BE2C (cell line): ENCODE data around the gene SYTL5. TPM values are rescaled to one million over a fixed set of nuclear protein-coding genes. Genes with fewer than 3 reads are reported as not detected.

Experiments
- DNase-seq: peaks from one replicate; pipeline ENCODE4 v3.0.0-alpha.2; 2020
- H3K27me3 ChIP-seq: fragments of 250-450 bp; sonication (Bioruptor Pico); 2 replicates; pipeline ENCODE4 v1.5.1; 2020; ENCODE audit warnings: mild to moderate bottlenecking
- H3K36me3 ChIP-seq: fragments of 250-450 bp; sonication (Bioruptor Pico); 2 replicates; pipeline ENCODE4 v1.5.1; 2020; ENCODE audit warnings: mild to moderate bottlenecking
- H3K4me1 ChIP-seq: fragments of 250-450 bp; sonication (Bioruptor Pico); 2 replicates; pipeline ENCODE4 v1.5.1; 2020
- H3K4me3 ChIP-seq: 2 replicates; pipeline ENCODE4 v1.5.1; 2011; ENCODE audit warnings: low read depth, low read length
- H3K9me3 ChIP-seq: fragments of 250-450 bp; sonication (Bioruptor Pico); 2 replicates; pipeline ENCODE4 v1.5.1; 2020
- polyA plus RNA-seq: library from polyadenylated mRNA; unstranded; fragments of >200 nt; gene quantifications from one replicate; pipeline ENCODE4 v1.2.1, GENCODE V29; 2012; ENCODE audit warnings: low read depth, missing spikeins; ENCODE audit not compliant: insufficient read length, insufficient read depth
- TF ChIP-seq, protein P1 (sequence below): IDR thresholded peaks from 2 replicates; pipeline ENCODE4 v1.5.1; 2012; ENCODE audit warnings: mild to moderate bottlenecking, low read depth, low read length

Gene SYTL5
- not detected for polyA plus RNA-seq

DNA sequence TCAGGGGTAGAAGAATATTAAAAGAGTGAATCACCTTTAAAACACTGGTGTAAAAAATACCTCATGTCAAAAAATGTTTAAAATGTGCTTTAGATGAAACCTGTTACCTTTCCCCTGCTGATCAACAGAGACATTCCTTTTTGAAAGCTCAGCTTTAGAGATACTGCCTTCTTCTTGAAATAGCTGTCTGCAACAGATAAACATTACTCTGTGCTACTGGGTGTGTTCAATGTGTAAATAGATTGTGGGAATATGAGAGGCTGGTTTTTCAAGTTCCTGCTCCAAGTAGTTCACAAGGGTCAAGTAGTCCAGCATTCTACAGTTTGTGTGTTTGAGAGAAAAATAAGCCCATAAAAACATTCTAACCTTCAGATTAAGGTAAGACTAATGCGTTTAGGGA lies at the start of gene SYTL5:
Gene SYTL5, plus strand, starts transcription at position 263 of the 400 bp plus-strand sequence. CDS start 27,337 bp downstream, outside the sequence.
- TF ChIP-seq, protein P1, sequence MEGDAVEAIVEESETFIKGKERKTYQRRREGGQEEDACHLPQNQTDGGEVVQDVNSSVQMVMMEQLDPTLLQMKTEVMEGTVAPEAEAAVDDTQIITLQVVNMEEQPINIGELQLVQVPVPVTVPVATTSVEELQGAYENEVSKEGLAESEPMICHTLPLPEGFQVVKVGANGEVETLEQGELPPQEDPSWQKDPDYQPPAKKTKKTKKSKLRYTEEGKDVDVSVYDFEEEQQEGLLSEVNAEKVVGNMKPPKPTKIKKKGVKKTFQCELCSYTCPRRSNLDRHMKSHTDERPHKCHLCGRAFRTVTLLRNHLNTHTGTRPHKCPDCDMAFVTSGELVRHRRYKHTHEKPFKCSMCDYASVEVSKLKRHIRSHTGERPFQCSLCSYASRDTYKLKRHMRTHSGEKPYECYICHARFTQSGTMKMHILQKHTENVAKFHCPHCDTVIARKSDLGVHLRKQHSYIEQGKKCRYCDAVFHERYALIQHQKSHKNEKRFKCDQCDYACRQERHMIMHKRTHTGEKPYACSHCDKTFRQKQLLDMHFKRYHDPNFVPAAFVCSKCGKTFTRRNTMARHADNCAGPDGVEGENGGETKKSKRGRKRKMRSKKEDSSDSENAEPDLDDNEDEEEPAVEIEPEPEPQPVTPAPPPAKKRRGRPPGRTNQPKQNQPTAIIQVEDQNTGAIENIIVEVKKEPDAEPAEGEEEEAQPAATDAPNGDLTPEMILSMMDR, result no peak
- Histone ChIP-seq H3K36me3 (no peaks in the 10 kb centered on the region), H3K4me1 (no peaks in the 10 kb centered on the region), H3K9me3 (no peaks in the 10 kb centered on the region), H3K27me3 (no peaks in the 10 kb centered on the region), H3K4me3 (no peak within 1 kb of the TSS)
- no peak for DNase-seq

DNA sequence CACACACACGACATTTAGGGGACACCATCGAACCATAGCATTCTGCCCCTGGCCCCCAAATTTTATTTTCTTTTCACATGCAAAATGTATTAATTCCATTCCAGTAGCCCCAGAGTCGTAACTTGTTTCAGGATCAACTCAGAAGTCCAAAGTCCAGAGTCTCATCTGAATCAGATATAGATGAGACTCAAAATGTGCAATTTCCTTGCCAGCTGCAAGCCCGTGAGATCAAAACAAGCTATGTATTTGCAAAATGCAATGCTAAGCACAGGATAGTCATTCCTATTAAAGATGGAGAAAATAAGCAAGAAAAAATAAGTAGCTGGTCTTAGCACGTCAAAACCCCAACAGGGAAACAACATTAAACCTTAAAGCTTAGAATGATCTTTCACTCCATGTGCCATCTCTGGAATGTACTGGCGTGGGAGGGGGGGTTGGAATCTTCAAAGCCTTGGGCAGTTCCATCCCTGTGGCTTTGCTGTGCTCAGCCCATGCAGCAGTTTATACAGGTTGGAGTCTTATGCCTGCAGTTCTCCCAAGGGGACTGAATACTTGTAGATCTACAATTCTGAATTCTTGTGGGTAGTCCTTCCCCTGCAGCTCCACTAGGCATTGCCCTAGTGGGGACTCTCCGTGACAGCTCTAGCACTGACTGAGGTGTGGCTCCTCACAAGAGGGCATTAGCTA lies 47.7 kb upstream of the SYTL5 start:
- Histone ChIP-seq H3K27me3 (no peaks in the 10 kb centered on the region), H3K4me3 (no peak overlapping the region), H3K4me1 (no peaks in the 10 kb centered on the region), H3K9me3 (no peaks in the 10 kb centered on the region), H3K36me3 (no peaks in the 10 kb centered on the region)
- TF ChIP-seq, protein P1, result no peak
- DNase-seq, result no peak

DNA sequence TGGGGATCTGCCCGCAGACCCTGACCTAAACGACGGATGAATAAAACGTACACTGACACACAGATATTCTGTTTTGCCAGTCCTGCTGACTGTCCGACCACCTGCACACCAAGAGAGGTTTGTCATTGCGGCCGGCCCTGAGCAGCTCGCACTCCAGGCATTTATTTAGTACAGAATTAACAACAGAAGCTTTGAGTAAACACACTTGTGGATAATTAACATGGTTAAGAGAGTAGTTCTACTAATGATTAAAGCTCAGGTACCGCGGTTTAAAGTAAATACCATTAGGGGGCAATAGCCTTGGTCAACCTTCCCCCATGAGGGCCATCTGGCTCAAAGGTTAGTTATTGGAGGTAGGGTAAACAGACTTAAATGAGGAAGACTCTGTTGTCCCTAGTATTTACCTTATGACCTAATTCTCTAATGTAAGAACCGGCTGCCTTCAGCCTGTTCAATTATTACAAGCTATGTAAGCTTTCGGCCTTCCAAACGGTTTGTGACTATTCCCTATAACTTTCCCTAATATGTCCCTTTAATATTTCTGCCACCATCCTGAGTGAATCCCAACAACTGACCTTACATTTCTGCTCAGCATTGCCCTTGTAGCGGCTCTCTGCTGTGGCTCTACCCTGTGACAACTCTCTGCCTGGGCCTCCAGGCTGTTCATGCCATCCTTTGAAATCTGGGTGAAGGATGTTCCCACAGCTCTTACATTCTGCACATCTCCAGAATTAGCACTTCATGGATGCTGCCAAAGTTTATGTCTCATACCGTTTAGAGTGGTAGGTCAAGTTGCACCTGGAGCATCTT lies 46.9 kb upstream of the SYTL5 start:
- DNase-seq, result no peak
- H3K36me3 ChIP-seq, result no peaks in the 10 kb centered on the region
- TF ChIP-seq, protein P1, result no peak
- no peaks in the 10 kb centered on the region for H3K4me1 ChIP-seq
- no peaks in the 10 kb centered on the region for H3K9me3 ChIP-seq
- no peaks in the 10 kb centered on the region for H3K27me3 ChIP-seq
- H3K4me3 ChIP-seq, result no peak overlapping the region

DNA sequence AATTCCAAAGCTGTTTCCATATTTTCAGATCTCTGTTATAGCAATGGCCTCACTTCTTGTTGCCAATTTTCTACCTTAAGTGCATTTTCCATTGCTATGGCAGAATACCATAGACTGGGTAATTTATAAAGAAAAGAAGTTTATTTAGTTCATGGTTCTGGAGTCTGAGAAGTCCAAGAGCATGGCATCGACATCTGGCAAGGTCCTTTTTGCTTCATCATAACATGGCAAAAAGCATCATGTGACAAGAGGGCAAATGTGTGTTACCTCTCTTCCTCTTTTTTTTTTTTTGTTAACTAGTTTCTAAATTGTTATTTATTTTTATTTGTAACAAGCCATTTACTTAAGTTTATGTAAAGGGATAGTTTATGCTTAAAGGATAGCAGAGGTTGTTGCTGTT lies 45.2 kb upstream of the SYTL5 start:
- Histone ChIP-seq H3K4me1 (no peaks in the 10 kb centered on the region), H3K9me3 (no peaks in the 10 kb centered on the region), H3K36me3 (no peaks in the 10 kb centered on the region), H3K4me3 (no peak overlapping the region), H3K27me3 (no peaks in the 10 kb centered on the region)
- no peak for DNase-seq
- TF ChIP-seq, protein P1, result no peak

DNA sequence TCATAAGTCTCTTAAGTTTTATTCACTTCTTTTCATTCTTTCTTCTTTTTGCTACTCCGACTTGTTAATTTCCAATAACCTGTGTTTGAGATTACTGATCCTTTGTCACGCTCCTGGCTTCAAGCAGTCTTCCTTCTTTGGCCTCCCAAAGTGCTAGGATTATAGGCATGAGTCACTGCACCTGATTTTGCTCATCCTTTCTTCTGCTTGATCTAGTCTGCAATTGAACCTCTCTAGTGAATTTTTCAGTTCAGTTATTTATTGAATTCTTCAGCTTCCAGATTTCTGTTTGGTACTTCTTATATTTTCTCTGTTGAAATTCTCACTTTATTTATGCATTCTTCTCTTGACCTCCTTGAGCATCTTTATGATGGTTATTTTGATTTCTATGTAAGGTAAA lies 38.6 kb upstream of the SYTL5 start:
- Histone ChIP-seq H3K9me3 (no peaks in the 10 kb centered on the region), H3K4me3 (no peak overlapping the region), H3K4me1 (no peaks in the 10 kb centered on the region), H3K36me3 (no peaks in the 10 kb centered on the region), H3K27me3 (no peaks in the 10 kb centered on the region)
- TF ChIP-seq, protein P1, result no peak
- DNase-seq, result no peak

DNA sequence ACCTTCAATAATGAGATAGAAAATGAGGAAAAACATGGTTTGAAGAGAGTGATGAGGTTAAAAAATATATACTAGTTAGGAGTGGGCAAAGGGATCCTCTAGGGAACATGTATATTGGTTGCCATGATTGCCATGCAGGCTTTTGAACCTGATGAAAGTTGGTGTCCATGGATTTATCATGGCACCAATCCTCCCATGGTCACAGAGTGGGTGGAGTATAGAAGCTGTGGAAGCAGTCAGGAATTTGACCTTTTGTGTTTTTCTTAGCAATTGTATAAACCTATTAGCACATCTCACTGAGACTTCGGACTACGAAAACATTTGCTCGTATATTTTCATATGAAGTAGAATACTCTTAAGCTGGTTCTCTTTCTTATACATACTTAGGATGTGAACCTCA lies 30.9 kb upstream of the SYTL5 start:
- DNase-seq, result no peak
- TF ChIP-seq, protein P1, result no peak
- Histone ChIP-seq H3K36me3 (no peaks in the 10 kb centered on the region), H3K4me3 (no peak overlapping the region), H3K9me3 (no peaks in the 10 kb centered on the region), H3K4me1 (no peaks in the 10 kb centered on the region), H3K27me3 (no peaks in the 10 kb centered on the region)
